Neural progenitor cell (in vitro differentiated cells): ENCODE measurements around the gene SEMA7A. TPM values are rescaled to one million over a fixed set of nuclear protein-coding genes. Genes with fewer than 3 reads are reported as not detected.
A peak's percentile ranks its signal among the peaks of the same experiment; 100 is the strongest.
"Not testable (repeated sequence)": the region's sequence is repeated elsewhere in the genome, so short reads cannot be mapped to it uniquely, and the experiment has no call there.

ENCODE experiments used
- DNase-seq: peaks from one replicate; pipeline ENCODE4 v3.0.0-alpha.2; 2016; ENCODE audit warnings: low spot score
- H2AFZ ChIP-seq: fragments of 200-600 bp; sonication (generic); replicated peaks from 2 replicates; pipeline ENCODE4 v1.6.1; 2016; ENCODE audit warnings: antibody characterized with exemption
- H3F3A ChIP-seq: fragments of 200-600 bp; sonication (generic); 2 replicates; pipeline ENCODE4 v1.6.1; 2016; ENCODE audit warnings: antibody characterized with exemption, low read depth
- H3K27ac ChIP-seq: fragments of 200-600 bp; sonication (generic); 2 replicates; pipeline ENCODE4 v1.5.1; 2016; ENCODE audit warnings: mild to moderate bottlenecking
- H3K27me3 ChIP-seq: fragments of 200-600 bp; sonication (generic); 2 replicates; pipeline ENCODE4 v1.6.1; 2016; ENCODE audit warnings: mild to moderate bottlenecking, moderate library complexity
- H3K36me3 ChIP-seq: fragments of 200-600 bp; sonication (generic); 2 replicates; pipeline ENCODE4 v1.5.1; 2016
- H3K4me1 ChIP-seq: fragments of 200-600 bp; sonication (generic); 2 replicates; pipeline ENCODE4 v1.6.1; 2016; ENCODE audit warnings: mixed run types
- H3K4me2 ChIP-seq: fragments of 200-600 bp; sonication (generic); 2 replicates; pipeline ENCODE4 v1.6.1; 2016
- H3K4me3 ChIP-seq: fragments of 200-600 bp; sonication (generic); 2 replicates; pipeline ENCODE4 v1.5.1; 2016
- H3K79me2 ChIP-seq: fragments of 200-600 bp; sonication (generic); 2 replicates; pipeline ENCODE4 v1.6.1; 2016; ENCODE audit warnings: low read depth
- H3K9ac ChIP-seq: fragments of 200-600 bp; sonication (generic); 2 replicates; pipeline ENCODE4 v1.6.1; 2016
- H3K9me3 ChIP-seq: fragments of 200-600 bp; sonication (generic); 2 replicates; pipeline ENCODE4 v1.5.1; 2016; ENCODE audit warnings: low read depth
- H4K20me1 ChIP-seq: fragments of 200-600 bp; sonication (generic); 2 replicates; pipeline ENCODE4 v1.6.1; 2016; ENCODE audit warnings: low read depth
- H3K27ac Mint-ChIP-seq: 3 replicates; pipeline ENCODE4 v1.8.0; 2021; ENCODE audit warnings: mixed read lengths
- H3K27me3 Mint-ChIP-seq: 2 replicates; pipeline ENCODE4 v1.8.0; 2022; ENCODE audit warnings: low read depth, mild to moderate bottlenecking, inconsistent platforms, moderate library complexity, mixed read lengths; ENCODE audit not compliant: insufficient read depth
- H3K36me3 Mint-ChIP-seq: 3 replicates; pipeline ENCODE4 v1.8.0; 2021; ENCODE audit warnings: mixed read lengths
- H3K4me1 Mint-ChIP-seq: 3 replicates; pipeline ENCODE4 v1.8.0; 2021; ENCODE audit warnings: mixed read lengths
- H3K4me3 Mint-ChIP-seq: 3 replicates; pipeline ENCODE4 v1.8.0; 2021; ENCODE audit warnings: mild to moderate bottlenecking, moderate library complexity, mixed read lengths
- H3K9me3 Mint-ChIP-seq: 3 replicates; pipeline ENCODE4 v1.8.0; 2020; ENCODE audit warnings: mixed read lengths
- CTCF ChIP-seq: fragments of 200-600 bp; sonication (generic); IDR thresholded peaks from 2 replicates; pipeline ENCODE4 v1.5.1; 2017; ENCODE audit warnings: antibody characterized with exemption, mild to moderate bottlenecking
- EZH2 ChIP-seq: fragments of 200-600 bp; sonication (generic); IDR thresholded peaks from 2 replicates; pipeline ENCODE4 v1.6.1; 2017; ENCODE audit warnings: antibody characterized with exemption, mild to moderate bottlenecking, moderate library complexity
- EZH2phosphoT487 ChIP-seq: fragments of 200-600 bp; sonication (generic); IDR thresholded peaks from 2 replicates; pipeline ENCODE4 v1.6.1; 2017; ENCODE audit warnings: antibody characterized with exemption
- total RNA-seq: library from RNA; depleted of rRNA; stranded (reverse); fragments of >200 nt; gene quantifications from 2 replicates; pipeline ENCODE4 v1.2.3, GENCODE V29; 2015; ENCODE audit warnings: low replicate concordance

SEMA7A gene
- 3.5 and 11.7 TPM in 2 replicates for total RNA-seq

GRCh38 chr15:74433592-74434262, at the start of gene SEMA7A:
TSS of gene SEMA7A (minus strand) at chr15:74433958. CDS start at chr15:74433918, 40 bp downstream.
- peak; percentile 94 for DNase-seq
- Mint-ChIP-seq H3K9me3 (no peaks in the 10 kb centered on the region), H3K27ac (peak within 1 kb of the TSS; percentile 66), H3K4me3 (peak within 1 kb of the TSS; percentile 84), H3K36me3 (no peaks in the 10 kb centered on the region), H3K4me1 (peaks cover 30% of the 10 kb centered on the region), H3K27me3 (peaks cover 15% of the 10 kb centered on the region)
- Histone ChIP-seq H3K27ac (no peak within 1 kb of the TSS), H3K36me3 (no peaks in the 10 kb centered on the region), H2AFZ (peak within 1 kb of the TSS; percentile 74), H3K79me2 (peaks cover 4% of the 10 kb centered on the region), H3K27me3 (peaks cover 49% of the 10 kb centered on the region), H3K9me3 (no peaks in the 10 kb centered on the region), H4K20me1 (peaks cover 29% of the 10 kb centered on the region), H3K4me2 (peak within 1 kb of the TSS; percentile 98), H3F3A (peaks cover 8% of the 10 kb centered on the region), H3K4me3 (peak within 1 kb of the TSS; percentile 78), H3K9ac (no peak within 1 kb of the TSS), H3K4me1 (peaks cover 13% of the 10 kb centered on the region)
- no peak for TF ChIP-seq EZH2
- no peak for TF ChIP-seq EZH2phosphoT487
- no peak for TF ChIP-seq CTCF

GRCh38 chr15:74482661-74483060, 48.9 kb upstream of the SEMA7A start:
- TF ChIP-seq CTCF (no peak), EZH2phosphoT487 (no peak), EZH2 (no peak)

GRCh38 chr15:74480364-74480763, 46.6 kb upstream of the SEMA7A start:
- not testable (repeated sequence) for DNase-seq

More at GRCh38 chr15:74482661-74483060, 48.9 kb upstream of the SEMA7A start:
- no peaks in the 10 kb centered on the region for H3K4me1 Mint-ChIP-seq
- no peak overlapping the region for H3K4me3 Mint-ChIP-seq
- Histone ChIP-seq H3K36me3 (no peaks in the 10 kb centered on the region), H3K4me1 (no peaks in the 10 kb centered on the region), H2AFZ (no peak overlapping the region), H4K20me1 (no peaks in the 10 kb centered on the region), H3F3A (no peaks in the 10 kb centered on the region), H3K27me3 (no peaks in the 10 kb centered on the region), H3K4me3 (no peak overlapping the region), H3K79me2 (no peaks in the 10 kb centered on the region), H3K9ac (no peak overlapping the region), H3K27ac (no peak overlapping the region), H3K4me2 (no peak overlapping the region), H3K9me3 (no peaks in the 10 kb centered on the region)
- peaks cover 2% of the 10 kb centered on the region for H3K27me3 Mint-ChIP-seq
- no peak for DNase-seq
- no peak overlapping the region for H3K27ac Mint-ChIP-seq
- H3K9me3 Mint-ChIP-seq = no peaks in the 10 kb centered on the region
- peaks cover 16% of the 10 kb centered on the region for H3K36me3 Mint-ChIP-seq

GRCh38 chr15:74471621-74472020, 37.9 kb upstream of the SEMA7A start:
- not testable (repeated sequence) for H3K9ac ChIP-seq, H3K4me2 ChIP-seq, H3K79me2 ChIP-seq, H3K4me3 ChIP-seq, H3F3A ChIP-seq, H2AFZ ChIP-seq, H3K4me3 Mint-ChIP-seq, H4K20me1 ChIP-seq, H3K4me1 Mint-ChIP-seq, H3K27ac ChIP-seq, H3K27me3 Mint-ChIP-seq, H3K4me1 ChIP-seq, DNase-seq, H3K9me3 ChIP-seq, H3K9me3 Mint-ChIP-seq, H3K27me3 ChIP-seq, H3K36me3 ChIP-seq, H3K27ac Mint-ChIP-seq
- H3K36me3 Mint-ChIP-seq = peaks cover 33% of the 10 kb centered on the region

More at GRCh38 chr15:74480364-74480763, 46.6 kb upstream of the SEMA7A start:
- not testable (repeated sequence) for H3K27me3 ChIP-seq, H3K27ac Mint-ChIP-seq, H3K9me3 Mint-ChIP-seq, H3K4me2 ChIP-seq, H3K4me1 ChIP-seq, H3K27me3 Mint-ChIP-seq, H3K27ac ChIP-seq, H2AFZ ChIP-seq, H3K4me1 Mint-ChIP-seq, H3F3A ChIP-seq, H4K20me1 ChIP-seq, H3K79me2 ChIP-seq, H3K4me3 ChIP-seq, H3K9ac ChIP-seq, H3K36me3 ChIP-seq, H3K9me3 ChIP-seq, H3K4me3 Mint-ChIP-seq
- peaks cover 20% of the 10 kb centered on the region for H3K36me3 Mint-ChIP-seq
